Kidney capillary endothelial cell (primary cell): Measurements from ENCODE around the gene PID1.
A peak's percentile ranks its signal among the peaks of the same experiment; 100 is the strongest.

Experiments used
- DNase-seq: peaks from one replicate; pipeline ENCODE4 v3.0.0-alpha.2; 2018; ENCODE audit warnings: low spot score

PID1 gene

GRCh38 chr2:229270551-229271410 is at the start of gene PID1:
PID1 (minus strand) TSS chr2:229271287; CDS start chr2:229271043, 244 bp downstream.
- DNase-seq: no peak

- no peak for DNase-seq
These were observed 48.5 kb upstream of the PID1 start for GRCh38 chr2:229319558-229319957.

GRCh38 chr2:229314117-229314516 is 43.0 kb upstream of the PID1 start:
- no peak for DNase-seq

- no peak for DNase-seq
These were observed 42.5 kb upstream of the PID1 start for GRCh38 chr2:229313591-229313990.

- no peak for DNase-seq
These were observed 30.1 kb upstream of the PID1 start for GRCh38 chr2:229301237-229301636.

GRCh38 chr2:229300790-229301189 is 29.7 kb upstream of the PID1 start:
- no peak for DNase-seq

- no peak for DNase-seq
These were observed 29.3 kb upstream of the PID1 start for GRCh38 chr2:229300371-229300770.

- DNase-seq: no peak
These were observed 26.2 kb upstream of the PID1 start for GRCh38 chr2:229297247-229297646.

GRCh38 chr2:229296536-229296935 is 25.4 kb upstream of the PID1 start:
- DNase-seq: no peak

GRCh38 chr2:229296016-229296415 is 24.9 kb upstream of the PID1 start:
- no peak for DNase-seq

GRCh38 chr2:229287823-229288222 is 16.7 kb upstream of the PID1 start:
- DNase-seq: no peak

- DNase-seq: no peak
These were observed 11.9 kb upstream of the PID1 start for GRCh38 chr2:229282758-229283546.

- DNase-seq: no peak
These were observed 8.4 kb upstream of the PID1 start for GRCh38 chr2:229279516-229279915.

- no peak for DNase-seq
These were observed 4.4 kb upstream of the PID1 start for GRCh38 chr2:229275506-229275905.

GRCh38 chr2:229273723-229274338 is 2.7 kb upstream of the PID1 start:
- DNase-seq: peak; percentile 21

GRCh38 chr2:229273006-229273722 is 2.1 kb upstream of the PID1 start:
- DNase-seq: no peak

- DNase-seq: no peak
These were observed 1.1 kb downstream of the PID1 start for GRCh38 chr2:229269941-229270340.

GRCh38 chr2:229269146-229269545 is 1.9 kb downstream of the PID1 start:
- no peak for DNase-seq

GRCh38 chr2:229268626-229269025 is 2.5 kb downstream of the PID1 start:
- no peak for DNase-seq

- no peak for DNase-seq
These were observed 4.0 kb downstream of the PID1 start for GRCh38 chr2:229267080-229267479.

- no peak for DNase-seq
These were observed 5.4 kb downstream of the PID1 start for GRCh38 chr2:229265727-229266126.

- no peak for DNase-seq
These were observed 9.5 kb downstream of the PID1 start for GRCh38 chr2:229261599-229261998.
